Heart left ventricle (tissue), 13 donors: ENCODE data around the gene KLHL15.

Experiments
- POLR2A ChIP-seq, 2 donors: fragments of 450-650 bp; IDR thresholded peaks; one replicate each; pipeline ENCODE4 v1.6.1; 2017; ENCODE audit warnings: antibody characterized with exemption in 2 of 2, mild to moderate bottlenecking in 2 of 2, moderate library complexity in 2 of 2
- TF ChIP-seq, protein P1 (sequence below), 12 donors: fragments of 200-600 bp; sonication (generic) in 4 of 12; IDR thresholded peaks; one replicate each; pipeline versions ENCODE4 v1.5.0 to v1.8.0; 2018 to 2022; ENCODE audit warnings: antibody characterized with exemption in 12 of 12, mild to moderate bottlenecking in 5 of 12
- donor health status: ischemic (EF 13 %, LVEDD 7.1; RV severe dilation, severe dysfunction).
- donor health status: DM: no; HTN: yes; CAD: no.
- donor health status: DM: no; HTN: no; CAD: no.
- donor health status: ischemic (EF 25% LVEDD 6.9; RV normal size, moderate dysfunction).
- donor health status: ischemic (EF 25% LVEDD 5.7; RV mildly dilated, moderate dysfunction).
- donor health status: ischemic (EF 35%, LVEDD 5.7; RV mildly dilated, moderate dysfunction).
- donor health status: nonischemic (EF 11% LVEDD 7.7; RV severe dilation, severe dysfunction).
- donor health status: DM: yes; HTN: yes; CAD: no.
- donor health status: PGD.
- donor health status: ischemic (EF 29% LVEDD 5.4; RV normal size, mild dysfunction).
- donor health status: nonischemic (EF 23%, LVEDD 6.1; RV moderate dilation, normal function).

DNA sequence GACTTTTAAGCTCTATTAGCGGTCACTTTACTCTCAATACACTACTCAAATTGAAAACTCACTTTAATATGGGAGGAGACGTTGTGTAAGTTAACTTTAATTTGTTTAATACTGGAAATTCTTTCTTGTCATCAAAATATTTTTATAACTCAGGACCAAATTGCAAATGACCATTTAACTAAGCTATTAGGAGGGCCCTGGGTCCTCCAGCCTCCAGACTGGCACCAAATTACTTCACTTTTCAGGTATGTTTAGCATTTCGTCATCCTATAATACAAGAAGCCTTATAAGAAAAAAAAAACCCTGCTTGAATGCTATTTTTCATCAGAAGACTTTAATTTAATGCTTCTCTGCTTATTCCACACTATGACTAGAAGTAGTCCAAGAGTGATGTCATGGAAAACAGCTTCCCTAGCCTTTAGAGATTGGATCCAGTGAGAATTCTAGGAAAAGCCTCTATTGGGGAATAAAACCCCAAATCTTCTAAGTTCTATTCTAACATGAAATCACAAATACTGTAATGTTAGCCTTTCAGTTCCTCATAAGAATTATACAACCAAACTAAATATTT, 6.6 kb downstream of the KLHL15 start:
- TF ChIP-seq, protein P1, sequence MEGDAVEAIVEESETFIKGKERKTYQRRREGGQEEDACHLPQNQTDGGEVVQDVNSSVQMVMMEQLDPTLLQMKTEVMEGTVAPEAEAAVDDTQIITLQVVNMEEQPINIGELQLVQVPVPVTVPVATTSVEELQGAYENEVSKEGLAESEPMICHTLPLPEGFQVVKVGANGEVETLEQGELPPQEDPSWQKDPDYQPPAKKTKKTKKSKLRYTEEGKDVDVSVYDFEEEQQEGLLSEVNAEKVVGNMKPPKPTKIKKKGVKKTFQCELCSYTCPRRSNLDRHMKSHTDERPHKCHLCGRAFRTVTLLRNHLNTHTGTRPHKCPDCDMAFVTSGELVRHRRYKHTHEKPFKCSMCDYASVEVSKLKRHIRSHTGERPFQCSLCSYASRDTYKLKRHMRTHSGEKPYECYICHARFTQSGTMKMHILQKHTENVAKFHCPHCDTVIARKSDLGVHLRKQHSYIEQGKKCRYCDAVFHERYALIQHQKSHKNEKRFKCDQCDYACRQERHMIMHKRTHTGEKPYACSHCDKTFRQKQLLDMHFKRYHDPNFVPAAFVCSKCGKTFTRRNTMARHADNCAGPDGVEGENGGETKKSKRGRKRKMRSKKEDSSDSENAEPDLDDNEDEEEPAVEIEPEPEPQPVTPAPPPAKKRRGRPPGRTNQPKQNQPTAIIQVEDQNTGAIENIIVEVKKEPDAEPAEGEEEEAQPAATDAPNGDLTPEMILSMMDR (IDR thresholded peaks at IDR 0.05), result no peak
- TF ChIP-seq POLR2A (IDR thresholded peaks at IDR 0.05), result no peak
